ENCODE data around the gene PRR33.
A peak's percentile ranks its signal among the peaks of the same experiment; 100 is the strongest.

Gene PRR33

GRCh38 chr11:1847926-1848639 is 43.6 kb downstream of the PRR33 start:
- Mint-ChIP-seq H3K36me3 (no peaks in the 10 kb centered on the region), H3K4me1 (peaks cover 100% of the 10 kb centered on the region), H3K27ac (peak overlapping the region; percentile 96), H3K4me3 (no peak overlapping the region), H3K9me3 (no peaks in the 10 kb centered on the region)
- DNase-seq (ENCODE audit: low spot score in 2 of 2) (no peak), ATAC-seq (no peak)

GRCh38 chr11:1847006-1847735 is 44.5 kb downstream of the PRR33 start:
- Mint-ChIP-seq H3K4me3 (peak overlapping the region; percentile 75), H3K4me1 (peaks cover 93% of the 10 kb centered on the region), H3K27ac (peak overlapping the region; percentile 96), H3K36me3 (no peaks in the 10 kb centered on the region), H3K9me3 (no peaks in the 10 kb centered on the region)
- ATAC-seq (no peak), DNase-seq (ENCODE audit: low spot score in 2 of 2) (no peak)

GRCh38 chr11:1846453-1846932 is 45.2 kb downstream of the PRR33 start:
- peak overlapping the region; percentile 96 for H3K27ac Mint-ChIP-seq
- peaks cover 86% of the 10 kb centered on the region for H3K4me1 Mint-ChIP-seq
- no peaks in the 10 kb centered on the region for H3K9me3 Mint-ChIP-seq
- H3K36me3 Mint-ChIP-seq = no peaks in the 10 kb centered on the region
- no peak for ATAC-seq
- peak overlapping the region; percentile 75 for H3K4me3 Mint-ChIP-seq
- no peak for DNase-seq (ENCODE audit: low spot score in 2 of 2)

GRCh38 chr11:1845561-1846452 is 45.9 kb downstream of the PRR33 start:
- H3K4me1 Mint-ChIP-seq = peaks cover 79% of the 10 kb centered on the region
- ATAC-seq (peak; percentile 62), DNase-seq (ENCODE audit: low spot score in 2 of 2) (no peak)
- peak overlapping the region; percentile 96 for H3K27ac Mint-ChIP-seq
- H3K36me3 Mint-ChIP-seq = no peaks in the 10 kb centered on the region
- no peaks in the 10 kb centered on the region for H3K9me3 Mint-ChIP-seq
- peak overlapping the region; percentile 75 for H3K4me3 Mint-ChIP-seq

GRCh38 chr11:1845095-1845429 is 46.6 kb downstream of the PRR33 start:
- DNase-seq (ENCODE audit: low spot score in 2 of 2) (no peak), ATAC-seq (no peak)
- Mint-ChIP-seq H3K36me3 (no peaks in the 10 kb centered on the region), H3K4me1 (peaks cover 74% of the 10 kb centered on the region), H3K9me3 (no peaks in the 10 kb centered on the region), H3K27ac (peak overlapping the region; percentile 96), H3K4me3 (peak overlapping the region; percentile 75)

GRCh38 chr11:1844221-1845094 is 47.2 kb downstream of the PRR33 start:
- ATAC-seq (peak; percentile 83), DNase-seq (ENCODE audit: low spot score in 2 of 2) (peak; percentile 47 to 73)
- peak overlapping the region; percentile 75 for H3K4me3 Mint-ChIP-seq
- H3K36me3 Mint-ChIP-seq = no peaks in the 10 kb centered on the region
- H3K4me1 Mint-ChIP-seq = peaks cover 74% of the 10 kb centered on the region
- peak overlapping the region; percentile 96 for H3K27ac Mint-ChIP-seq
- no peaks in the 10 kb centered on the region for H3K9me3 Mint-ChIP-seq

- H3K4me1 Mint-ChIP-seq = peaks cover 69% of the 10 kb centered on the region
- H3K9me3 Mint-ChIP-seq = no peaks in the 10 kb centered on the region
- no peak for ATAC-seq
Measured at GRCh38 chr11:1843796-1844195, 47.9 kb downstream of the PRR33 start.

GRCh38 chr11:1843098-1843473 is 48.6 kb downstream of the PRR33 start:
- Mint-ChIP-seq H3K27ac (peak overlapping the region; percentile 96), H3K9me3 (no peaks in the 10 kb centered on the region), H3K4me1 (peaks cover 61% of the 10 kb centered on the region), H3K4me3 (peak overlapping the region; percentile 75), H3K36me3 (no peaks in the 10 kb centered on the region)
- no peak for DNase-seq (ENCODE audit: low spot score in 2 of 2)
- ATAC-seq = no peak

More at GRCh38 chr11:1843796-1844195, 47.9 kb downstream of the PRR33 start:
- Mint-ChIP-seq H3K4me3 (peak overlapping the region; percentile 75), H3K27ac (peak overlapping the region; percentile 96), H3K36me3 (no peaks in the 10 kb centered on the region)
- no peak for DNase-seq (ENCODE audit: low spot score in 2 of 2)

GRCh38 chr11:1842149-1843097 is 49.3 kb downstream of the PRR33 start:
- H3K4me3 Mint-ChIP-seq = peak overlapping the region; percentile 75

GRCh38 chr11:1841511-1842148 is 50.1 kb downstream of the PRR33 start:
- H3K27ac Mint-ChIP-seq = no peak overlapping the region
- H3K9me3 Mint-ChIP-seq = no peaks in the 10 kb centered on the region
- ATAC-seq (no peak), DNase-seq (ENCODE audit: low spot score in 2 of 2) (no peak)
- H3K36me3 Mint-ChIP-seq = no peaks in the 10 kb centered on the region
- H3K4me3 Mint-ChIP-seq = no peak overlapping the region
- H3K4me1 Mint-ChIP-seq = peaks cover 47% of the 10 kb centered on the region

More at GRCh38 chr11:1842149-1843097, 49.3 kb downstream of the PRR33 start:
- DNase-seq (ENCODE audit: low spot score in 2 of 2) (no peak), ATAC-seq (no peak)
- peaks cover 55% of the 10 kb centered on the region for H3K4me1 Mint-ChIP-seq
- H3K9me3 Mint-ChIP-seq = no peaks in the 10 kb centered on the region
- peak overlapping the region; percentile 96 for H3K27ac Mint-ChIP-seq
- H3K36me3 Mint-ChIP-seq = no peaks in the 10 kb centered on the region

- Mint-ChIP-seq H3K9me3 (no peaks in the 10 kb centered on the region), H3K27ac (no peak overlapping the region), H3K4me1 (peaks cover 40% of the 10 kb centered on the region), H3K36me3 (no peaks in the 10 kb centered on the region), H3K4me3 (no peak overlapping the region)
- DNase-seq (ENCODE audit: low spot score in 2 of 2) = no peak
- ATAC-seq = no peak
Measured at GRCh38 chr11:1840780-1841480, 50.8 kb downstream of the PRR33 start.

- DNase-seq (ENCODE audit: low spot score in 2 of 2) = no peak
- Mint-ChIP-seq H3K4me1 (peaks cover 32% of the 10 kb centered on the region), H3K9me3 (no peaks in the 10 kb centered on the region), H3K27ac (peak overlapping the region; percentile 84), H3K36me3 (no peaks in the 10 kb centered on the region), H3K4me3 (no peak overlapping the region)
- ATAC-seq = no peak
Measured at GRCh38 chr11:1839924-1840779, 51.5 kb downstream of the PRR33 start.

Measured in stimulated activated effector memory CD8-positive, alpha-beta T cell treated with anti-CD3 and anti-CD28 coated beads, Interleukin-12 subunit alpha, Interleukin-12 subunit beta, amount 100 ng/mL, for 72 hours (primary cell).